PC-3 (cell line): ENCODE results near the gene KBTBD4.

Source experiments
- EZH2 ChIP-seq: fragments of 300-600 bp; sonication (generic); IDR thresholded peaks from one replicate; pipeline ENCODE4 v1.6.1; 2017; ENCODE audit warnings: antibody characterized with exemption, mild to moderate bottlenecking, low read length; ENCODE audit not compliant: unreplicated experiment
- TF ChIP-seq, protein P1 (sequence below): fragments of 300-600 bp; sonication (generic); conservative IDR thresholded peaks from 2 replicates; pipeline ENCODE4 v1.5.1; 2017; ENCODE audit warnings: antibody characterized with exemption, low read depth, mild to moderate bottlenecking, low read length

DNA sequence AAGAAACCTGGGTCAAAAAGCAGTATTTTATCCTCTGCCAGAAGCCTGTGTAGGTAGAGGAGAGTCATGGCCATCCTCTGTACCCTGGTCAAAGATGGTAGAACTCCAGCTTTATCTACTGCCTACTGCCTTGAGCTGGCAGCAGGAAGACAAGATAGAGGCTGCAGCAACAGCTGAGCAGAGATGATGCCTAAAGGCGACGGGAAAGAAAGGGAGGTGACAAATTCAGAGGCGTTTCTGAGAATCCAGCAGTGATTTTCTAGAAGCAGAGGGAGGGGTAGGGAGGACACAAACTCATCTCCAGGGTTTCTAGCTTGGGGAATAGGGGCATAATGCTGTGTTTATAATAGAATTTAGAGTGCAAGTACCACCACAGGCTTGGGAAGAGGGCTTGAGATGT lies 30.9 kb upstream of the KBTBD4 start:
- TF ChIP-seq, protein P1, sequence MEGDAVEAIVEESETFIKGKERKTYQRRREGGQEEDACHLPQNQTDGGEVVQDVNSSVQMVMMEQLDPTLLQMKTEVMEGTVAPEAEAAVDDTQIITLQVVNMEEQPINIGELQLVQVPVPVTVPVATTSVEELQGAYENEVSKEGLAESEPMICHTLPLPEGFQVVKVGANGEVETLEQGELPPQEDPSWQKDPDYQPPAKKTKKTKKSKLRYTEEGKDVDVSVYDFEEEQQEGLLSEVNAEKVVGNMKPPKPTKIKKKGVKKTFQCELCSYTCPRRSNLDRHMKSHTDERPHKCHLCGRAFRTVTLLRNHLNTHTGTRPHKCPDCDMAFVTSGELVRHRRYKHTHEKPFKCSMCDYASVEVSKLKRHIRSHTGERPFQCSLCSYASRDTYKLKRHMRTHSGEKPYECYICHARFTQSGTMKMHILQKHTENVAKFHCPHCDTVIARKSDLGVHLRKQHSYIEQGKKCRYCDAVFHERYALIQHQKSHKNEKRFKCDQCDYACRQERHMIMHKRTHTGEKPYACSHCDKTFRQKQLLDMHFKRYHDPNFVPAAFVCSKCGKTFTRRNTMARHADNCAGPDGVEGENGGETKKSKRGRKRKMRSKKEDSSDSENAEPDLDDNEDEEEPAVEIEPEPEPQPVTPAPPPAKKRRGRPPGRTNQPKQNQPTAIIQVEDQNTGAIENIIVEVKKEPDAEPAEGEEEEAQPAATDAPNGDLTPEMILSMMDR, result no peak
- TF ChIP-seq EZH2, result no peak
